DND-41 (cell line): ENCODE data around the gene VAV3.

Experiments
- CTCF ChIP-seq: IDR thresholded peaks from 2 replicates; pipeline ENCODE4 v1.5.1; 2012; ENCODE audit warnings: borderline replicate concordance, low read length, moderate library complexity, mild to moderate bottlenecking; ENCODE audit not compliant: poor library complexity, severe bottlenecking; ENCODE audit errors: extremely low read depth
- EZH2 ChIP-seq: IDR thresholded peaks from 3 replicates; pipeline ENCODE4 v1.6.1; 2012; ENCODE audit warnings: borderline replicate concordance, low read depth, mild to moderate bottlenecking, moderate library complexity, low read length, inconsistent platforms; ENCODE audit not compliant: severe bottlenecking

- TF ChIP-seq EZH2 (no peak), CTCF (no peak)
Observed at GRCh38 chr1:107681001-107681479, 283.9 kb downstream of the VAV3 start.
